SJSA1 (cell line): Measurements from ENCODE around the gene KMO. TPM values are rescaled to one million over a fixed set of nuclear protein-coding genes. Genes with fewer than 3 reads are reported as not detected.

Experiments
- DNase-seq, 2 experiments: peaks; one replicate each; pipeline ENCODE4 v3.0.0-alpha.2; 2015 to 2020; ENCODE audit warnings: low spot score in 2 of 2, low read depth in 1 of 2
- H3K27ac ChIP-seq: fragments of 250-450 bp; sonication (Bioruptor Pico); 2 replicates; pipeline ENCODE4 v1.5.1; 2020; ENCODE audit warnings: mild to moderate bottlenecking, moderate library complexity
- H3K27me3 ChIP-seq: fragments of 250-450 bp; sonication (Bioruptor Pico); replicated peaks from 2 replicates; pipeline ENCODE4 v1.5.1; 2020; ENCODE audit warnings: mild to moderate bottlenecking, moderate library complexity
- H3K36me3 ChIP-seq: fragments of 250-450 bp; sonication (Bioruptor Pico); 2 replicates; pipeline ENCODE4 v1.5.1; 2020; ENCODE audit warnings: mild to moderate bottlenecking
- H3K4me1 ChIP-seq: fragments of 250-450 bp; sonication (Bioruptor Pico); replicated peaks from 2 replicates; pipeline ENCODE4 v1.6.1; 2021; ENCODE audit warnings: mild to moderate bottlenecking
- H3K4me3 ChIP-seq: fragments of 250-450 bp; sonication (Bioruptor Pico); 2 replicates; pipeline ENCODE4 v1.5.1; 2020; ENCODE audit warnings: mild to moderate bottlenecking
- H3K9me3 ChIP-seq: fragments of 250-450 bp; sonication (Bioruptor Pico); replicated peaks from 2 replicates; pipeline ENCODE4 v1.5.1; 2020; ENCODE audit warnings: mild to moderate bottlenecking
- total RNA-seq: library from RNA; depleted of rRNA; stranded (reverse); fragments of >200 nt; shearing (Covaris generic); gene quantifications from 2 replicates; pipeline ENCODE4 v1.2.3, GENCODE V29; 2014

The KMO gene
- total RNA-seq, 1 experiment from 2014 or later: 0.08 TPM

DNA sequence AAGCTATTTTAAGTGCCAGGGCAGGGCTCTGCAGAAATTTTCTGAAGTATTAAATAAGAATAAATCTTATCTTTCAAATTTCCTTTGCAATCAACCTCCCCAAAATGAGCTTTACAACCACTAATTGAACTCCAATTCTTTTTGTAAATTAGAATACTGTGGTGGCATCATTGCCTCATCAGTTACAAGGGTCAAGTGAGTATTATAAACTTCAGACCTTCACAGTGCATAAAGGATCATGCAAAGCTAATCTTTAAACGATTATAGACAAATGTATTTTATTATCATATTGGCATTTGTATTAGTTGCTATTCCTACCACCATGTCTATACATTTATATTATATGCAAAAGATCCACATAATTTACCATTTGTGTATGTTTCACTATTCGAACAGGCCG is 100.8 kb downstream of the KMO start:
- no peak for DNase-seq

DNA sequence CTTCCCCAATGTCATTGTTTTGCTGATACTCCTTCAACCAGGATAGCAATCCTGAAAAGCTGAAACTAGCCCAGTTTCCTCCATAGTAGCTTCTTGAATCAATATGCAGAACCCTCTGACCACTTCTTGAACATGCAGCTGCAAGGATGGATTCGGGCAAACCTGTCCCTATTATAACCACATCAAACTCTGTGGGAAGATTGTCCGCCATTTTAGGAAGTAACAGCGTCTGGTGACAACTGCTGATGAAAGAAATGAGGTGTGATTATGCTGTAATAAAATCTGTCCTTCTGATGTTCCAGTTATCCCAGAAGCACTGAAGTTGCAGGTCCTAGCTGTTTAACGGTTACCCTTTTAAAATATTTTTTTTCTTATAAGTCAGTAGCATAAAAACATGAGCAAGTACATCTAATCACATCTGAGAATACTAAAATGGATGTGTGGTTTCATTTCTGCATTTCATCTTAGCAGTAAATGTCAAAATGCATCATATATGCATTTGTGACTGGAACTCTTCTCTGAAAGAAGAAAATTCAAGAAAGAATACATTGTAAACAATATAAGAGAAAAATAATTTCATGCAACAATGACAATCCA is 103.5 kb downstream of the KMO start:
- no peak overlapping the region for H3K27ac ChIP-seq
- peaks cover 31% of the 10 kb centered on the region for H3K4me1 ChIP-seq
- DNase-seq: no peak
- H3K4me3 ChIP-seq: no peak overlapping the region
- peaks cover 78% of the 10 kb centered on the region for H3K36me3 ChIP-seq
- H3K27me3 ChIP-seq: no peaks in the 10 kb centered on the region
- peaks cover 3% of the 10 kb centered on the region; the same call in 1 of the 2 replicates for H3K9me3 ChIP-seq

More for the DNA sequence above, 100.8 kb downstream of the KMO start:
- Histone ChIP-seq H3K9me3 (no peaks in the 10 kb centered on the region), H3K27ac (no peak overlapping the region), H3K4me3 (no peak overlapping the region), H3K36me3 (peaks cover 67% of the 10 kb centered on the region), H3K27me3 (no peaks in the 10 kb centered on the region), H3K4me1 (peaks cover 18% of the 10 kb centered on the region)

DNA sequence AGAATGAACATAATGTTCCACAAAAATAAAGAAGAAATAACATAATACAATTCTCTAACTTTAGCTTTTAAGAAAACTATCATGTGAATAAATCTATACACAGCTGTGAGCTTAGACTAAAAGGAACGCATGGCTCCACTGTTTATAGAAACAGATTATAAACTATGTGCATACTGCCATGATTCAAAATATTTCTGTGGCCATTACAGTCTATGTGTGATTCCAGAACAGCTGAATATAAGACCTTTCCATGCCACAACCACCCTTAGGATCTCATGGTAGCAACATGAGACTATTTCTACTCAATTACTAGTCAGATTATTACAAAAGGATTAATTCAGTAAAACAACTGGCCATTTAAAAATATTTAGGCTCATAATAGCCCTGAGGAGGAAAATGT is 104.1 kb downstream of the KMO start:
- no peak for DNase-seq
- Histone ChIP-seq H3K27me3 (no peaks in the 10 kb centered on the region), H3K9me3 (peaks cover 3% of the 10 kb centered on the region; the same call in 1 of the 2 replicates), H3K4me1 (peaks cover 38% of the 10 kb centered on the region), H3K27ac (no peak overlapping the region), H3K4me3 (no peak overlapping the region), H3K36me3 (peaks cover 78% of the 10 kb centered on the region)

DNA sequence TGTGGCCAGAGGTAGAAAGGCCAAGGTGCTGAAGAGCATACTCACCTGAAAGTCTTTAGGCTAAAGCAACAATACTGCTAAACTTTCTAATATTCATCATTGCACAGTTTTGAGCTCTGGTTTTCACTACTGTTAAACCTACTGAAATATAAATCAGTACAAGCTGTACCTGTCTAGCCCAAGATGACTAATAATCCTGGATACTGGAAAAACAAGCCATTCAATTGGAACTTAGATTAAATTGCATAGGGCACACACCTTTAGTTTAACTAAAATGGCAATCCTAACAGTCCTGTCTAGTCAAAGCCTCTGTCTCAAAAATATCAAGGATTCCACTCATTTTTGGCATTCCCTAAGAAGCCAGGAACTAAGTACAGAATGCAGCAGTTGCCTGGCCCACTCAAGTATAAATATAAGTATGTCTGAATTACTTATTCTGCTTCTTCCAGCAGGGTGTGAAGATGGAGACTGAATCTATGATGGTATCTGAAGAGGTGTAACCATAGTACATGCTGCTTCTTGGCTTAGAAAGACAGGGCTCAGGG is 104.9 kb downstream of the KMO start:
- Histone ChIP-seq H3K4me1 (peaks cover 45% of the 10 kb centered on the region), H3K36me3 (peaks cover 70% of the 10 kb centered on the region), H3K27ac (no peak overlapping the region), H3K4me3 (no peak overlapping the region), H3K27me3 (no peaks in the 10 kb centered on the region), H3K9me3 (peaks cover 3% of the 10 kb centered on the region; the same call in 1 of the 2 replicates)
- no peak for DNase-seq

DNA sequence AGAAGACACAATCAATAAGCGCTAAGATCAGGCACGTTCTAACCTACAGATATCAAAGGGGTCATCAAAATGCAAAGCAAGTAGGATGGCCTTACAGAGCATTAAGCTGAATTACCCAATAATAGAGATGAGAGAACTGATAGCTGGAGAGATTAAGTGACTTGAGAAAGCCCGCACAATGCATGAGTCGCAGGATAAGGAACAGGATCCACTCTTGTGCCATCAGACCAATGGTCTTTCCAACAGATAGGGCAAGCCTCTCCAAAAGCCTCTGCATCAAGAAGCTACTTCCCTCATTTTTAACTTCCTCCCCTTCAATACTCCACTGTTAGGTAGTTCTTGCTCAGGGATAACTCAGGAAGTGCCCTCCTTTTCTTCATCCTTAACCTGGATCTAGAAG is 105.4 kb downstream of the KMO start:
- DNase-seq: no peak
- Histone ChIP-seq H3K36me3 (peaks cover 65% of the 10 kb centered on the region), H3K4me3 (no peak overlapping the region), H3K4me1 (peaks cover 49% of the 10 kb centered on the region), H3K9me3 (peaks cover 3% of the 10 kb centered on the region; the same call in 1 of the 2 replicates), H3K27ac (no peak overlapping the region), H3K27me3 (no peaks in the 10 kb centered on the region)

DNA sequence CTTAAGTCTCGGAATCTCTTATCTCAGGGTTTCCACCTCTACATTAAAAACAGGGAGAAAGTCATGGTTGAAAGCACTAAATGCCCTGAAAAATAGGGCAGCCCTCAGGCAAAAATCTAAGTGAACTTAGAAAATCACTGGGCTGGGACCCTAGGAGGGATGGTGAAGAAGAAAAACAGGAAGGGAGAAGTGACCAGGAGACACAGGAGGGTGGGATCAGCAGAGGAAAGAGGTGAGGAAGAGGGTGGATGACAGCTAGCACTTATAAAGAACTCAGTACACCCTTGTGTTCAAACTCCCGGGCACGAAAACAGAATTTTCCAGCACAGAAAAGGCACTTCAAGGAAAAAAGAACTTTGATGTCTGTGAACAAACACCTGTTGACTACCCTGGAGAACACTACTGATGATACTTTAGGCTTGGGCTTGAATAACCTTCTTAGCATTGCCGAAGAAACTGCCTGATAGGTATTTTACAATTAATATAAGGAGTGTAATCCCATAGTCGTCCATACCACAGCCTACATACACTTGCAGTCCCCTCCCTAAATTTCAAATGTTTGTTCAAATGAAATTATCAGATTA is 106.0 kb downstream of the KMO start:
- Histone ChIP-seq H3K4me1 (peaks cover 51% of the 10 kb centered on the region), H3K9me3 (peaks cover 3% of the 10 kb centered on the region; the same call in 1 of the 2 replicates), H3K27me3 (no peaks in the 10 kb centered on the region), H3K27ac (no peak overlapping the region), H3K36me3 (peaks cover 59% of the 10 kb centered on the region), H3K4me3 (peak overlapping the region; percentile 98)
- no peak for DNase-seq

DNA sequence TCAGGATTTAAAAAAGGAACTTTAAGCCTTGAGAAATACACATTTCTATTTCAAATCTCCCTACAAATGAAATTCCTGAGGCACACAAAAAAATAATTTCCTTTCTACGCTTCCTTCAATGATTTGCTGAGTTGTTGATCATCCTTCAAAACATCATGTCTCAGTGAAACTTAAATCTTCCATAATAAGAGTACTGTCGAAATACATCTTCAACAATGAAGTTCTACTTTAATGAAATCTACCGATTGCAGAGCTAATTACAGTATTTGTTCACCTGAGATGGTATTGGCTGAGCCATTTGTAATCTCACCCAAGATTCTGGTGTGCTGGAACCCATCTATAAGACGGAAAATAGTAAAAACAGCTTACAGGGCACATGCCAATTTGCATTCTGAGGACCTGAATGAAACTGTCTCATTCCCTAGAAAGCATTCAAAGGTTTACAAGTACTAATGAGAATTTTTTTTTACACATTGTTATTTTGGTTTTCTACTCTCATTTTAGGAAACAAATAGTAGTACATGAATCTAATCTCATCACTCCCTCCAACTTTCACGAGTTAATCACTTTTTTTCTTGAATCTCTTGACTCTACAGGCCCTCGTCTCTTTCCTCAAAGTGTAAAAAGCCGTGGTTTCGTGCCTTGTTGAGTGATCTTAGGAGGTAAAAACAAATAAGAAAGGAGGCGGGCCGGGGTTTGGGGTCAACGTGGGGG is 106.9 kb downstream of the KMO start:
- peaks cover 51% of the 10 kb centered on the region for H3K4me1 ChIP-seq
- no peaks in the 10 kb centered on the region for H3K27me3 ChIP-seq
- H3K9me3 ChIP-seq: peaks cover 3% of the 10 kb centered on the region; the same call in 1 of the 2 replicates
- peak in 1 of 2 experiments; percentile 37 for DNase-seq
- H3K4me3 ChIP-seq: peak overlapping the region; percentile 98
- peaks cover 51% of the 10 kb centered on the region for H3K36me3 ChIP-seq
- H3K27ac ChIP-seq: peak overlapping the region; percentile 90

DNA sequence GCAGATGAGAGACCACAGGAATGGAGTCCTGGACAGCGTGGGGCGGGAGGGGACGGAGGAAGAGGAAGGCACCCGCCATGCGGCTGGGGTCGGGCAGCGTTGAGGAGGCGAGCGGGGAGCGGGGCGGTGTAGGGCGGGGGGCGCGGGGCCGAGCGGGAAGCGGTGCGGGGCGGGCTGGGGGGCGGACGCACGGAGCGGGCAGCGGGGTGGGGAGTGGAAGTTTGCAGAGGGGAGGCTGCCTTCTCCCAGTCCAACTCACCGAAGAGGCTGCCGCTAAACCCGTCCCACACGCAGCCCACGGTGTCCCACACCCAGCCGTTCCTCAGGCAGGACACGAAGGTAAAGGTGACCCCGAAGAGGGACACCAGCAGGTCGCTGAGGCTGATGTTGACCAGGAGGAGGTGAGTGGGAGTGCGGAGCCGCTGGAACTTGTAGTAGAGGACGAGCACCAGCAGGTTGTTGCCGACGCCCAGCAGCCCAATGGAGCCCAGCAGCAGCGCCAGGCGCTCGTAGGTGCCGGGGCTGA is 107.5 kb downstream of the KMO start:
- DNase-seq: peak; percentile 70 to 78

DNA sequence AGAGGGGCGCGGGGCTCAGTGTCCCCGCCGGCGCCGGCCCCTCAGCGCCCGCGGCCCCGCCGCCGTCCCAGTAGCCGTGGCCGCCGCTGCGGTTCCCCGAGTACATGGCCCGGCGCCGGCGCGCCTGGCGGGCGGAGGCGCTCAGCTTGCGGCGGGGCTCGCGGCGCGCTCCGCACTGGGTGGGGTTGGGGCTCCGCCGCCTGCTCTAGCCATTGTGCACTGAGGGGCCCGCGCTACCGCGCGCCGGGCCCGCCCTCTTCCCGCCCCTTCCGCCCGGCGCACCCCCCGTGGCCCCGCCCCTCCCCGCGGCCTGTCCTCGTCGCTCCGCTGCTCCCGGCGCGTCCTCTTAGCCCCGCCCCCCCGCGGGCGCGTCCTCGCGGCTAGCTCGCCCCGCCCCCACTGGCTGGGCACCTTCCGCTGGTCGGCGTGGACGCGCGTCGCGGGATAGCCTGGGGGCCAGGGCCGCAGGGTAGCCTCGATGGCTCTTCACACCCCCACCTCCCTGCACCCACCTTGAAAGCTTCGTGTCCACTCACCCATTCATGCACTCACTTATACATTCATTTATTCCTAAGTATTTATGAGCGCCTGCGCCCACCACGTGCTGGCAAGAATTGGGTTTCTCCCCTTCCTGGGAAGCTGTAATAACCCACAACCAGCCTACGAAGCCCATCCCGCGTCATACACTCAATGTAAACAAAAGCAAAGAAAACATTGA is 108.1 kb downstream of the KMO start, which contains the start of the genes CHML and OPN3:
CHML (minus strand) TSS at position 221 of the 718 bp plus-strand sequence. CDS start 4,603 bp downstream, outside the sequence.
OPN3 (minus strand) TSS at position 221 of the 718 bp plus-strand sequence; CDS start at position 106, 115 bp downstream.
- H3K4me1 ChIP-seq: peaks cover 51% of the 10 kb centered on the region
- H3K36me3 ChIP-seq: peaks cover 38% of the 10 kb centered on the region
- H3K9me3 ChIP-seq: peaks cover 3% of the 10 kb centered on the region; the same call in 1 of the 2 replicates
- peak within 1 kb of the TSS; percentile 98 for H3K4me3 ChIP-seq
- DNase-seq: peak; percentile 61 to 95
- no peaks in the 10 kb centered on the region for H3K27me3 ChIP-seq
- H3K27ac ChIP-seq: peak within 1 kb of the TSS; percentile 90

More for the DNA sequence above, 107.5 kb downstream of the KMO start:
- Histone ChIP-seq H3K27me3 (no peaks in the 10 kb centered on the region), H3K4me3 (peak overlapping the region; percentile 98), H3K27ac (peak overlapping the region; percentile 90), H3K36me3 (peaks cover 44% of the 10 kb centered on the region), H3K4me1 (peaks cover 51% of the 10 kb centered on the region), H3K9me3 (peaks cover 3% of the 10 kb centered on the region; the same call in 1 of the 2 replicates)

DNA sequence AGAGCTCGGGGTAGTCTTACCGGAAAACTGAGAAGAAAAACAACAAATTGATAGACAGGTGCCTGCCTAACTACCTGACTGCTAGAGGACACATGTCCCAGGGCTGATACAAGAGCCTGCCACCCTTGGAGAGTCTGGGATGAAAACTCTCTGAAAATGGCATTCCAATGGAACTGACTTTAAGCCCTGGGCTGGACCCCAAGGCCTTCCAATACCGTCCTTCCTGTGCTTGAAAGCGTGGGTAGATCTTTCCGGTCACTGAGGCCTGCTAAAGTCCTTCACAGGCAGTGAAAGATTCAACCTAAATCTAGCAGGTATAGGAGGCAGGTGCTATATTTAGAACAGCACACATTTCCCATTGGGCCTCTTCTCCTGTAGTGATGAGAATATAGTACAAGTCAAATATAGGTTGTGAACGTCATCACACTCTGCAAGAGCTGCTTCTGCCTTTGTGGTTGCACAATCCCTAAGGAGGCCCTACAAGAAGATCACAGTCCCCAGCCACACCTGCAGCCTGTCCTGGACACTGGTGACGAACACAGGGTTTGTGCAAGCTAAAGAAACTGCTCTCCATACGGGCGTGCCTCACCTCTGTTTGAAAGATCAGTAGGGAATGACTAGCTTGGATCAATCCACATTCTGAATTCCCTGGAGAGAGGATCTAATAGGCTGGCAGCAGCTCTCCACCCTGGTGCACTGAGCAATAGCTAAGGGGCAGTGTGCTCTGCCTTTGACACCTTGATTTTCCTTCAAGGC is 108.9 kb downstream of the KMO start:
- H3K4me3 ChIP-seq: peak overlapping the region; percentile 98; the same call in 1 of the 2 replicates
- no peak for DNase-seq
- H3K4me1 ChIP-seq: peaks cover 49% of the 10 kb centered on the region
- H3K27ac ChIP-seq: peak overlapping the region; percentile 85
- no peaks in the 10 kb centered on the region for H3K27me3 ChIP-seq
- peaks cover 3% of the 10 kb centered on the region; the same call in 1 of the 2 replicates for H3K9me3 ChIP-seq
- H3K36me3 ChIP-seq: peaks cover 31% of the 10 kb centered on the region

DNA sequence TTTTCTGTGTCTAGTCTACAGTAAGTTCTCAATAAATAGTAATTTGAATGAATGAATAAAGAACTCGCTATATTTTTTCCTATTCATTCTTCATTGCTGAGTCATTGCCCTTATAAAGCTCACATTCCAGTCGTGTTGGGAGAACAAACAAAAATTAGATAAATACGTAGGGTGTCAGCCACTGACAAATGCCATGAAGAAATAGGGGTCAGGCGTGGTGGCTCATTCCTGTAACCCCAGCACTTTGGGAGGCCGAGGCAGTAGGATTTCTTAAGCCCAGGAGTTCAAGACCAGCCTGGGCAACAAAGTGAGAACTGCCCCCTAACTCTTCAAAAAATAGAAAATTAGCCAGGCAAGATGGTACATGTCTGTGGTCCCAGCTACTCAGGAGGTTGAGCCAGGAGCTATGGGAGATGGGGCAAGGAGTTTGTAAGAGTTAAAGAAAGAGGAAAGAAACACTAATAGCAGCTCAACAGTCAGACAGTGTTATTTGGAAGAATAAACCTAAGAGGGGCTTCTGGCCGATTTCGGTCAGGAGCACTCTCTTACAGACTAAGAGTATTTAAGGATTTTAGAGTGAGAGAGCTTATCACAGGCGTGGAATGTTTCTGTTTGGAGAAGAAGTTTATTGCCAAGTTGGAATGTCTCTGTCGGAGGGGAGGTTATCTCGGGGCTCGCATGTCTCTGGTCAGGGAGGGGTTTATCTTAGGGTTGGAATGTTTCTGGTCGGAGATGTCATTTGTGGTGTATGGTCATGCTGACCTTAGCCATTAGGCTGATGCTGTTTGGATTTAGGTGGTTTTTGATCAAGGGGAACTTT is 109.8 kb downstream of the KMO start:
- Histone ChIP-seq H3K27ac (peak overlapping the region; percentile 85), H3K27me3 (no peaks in the 10 kb centered on the region), H3K4me3 (no peak overlapping the region), H3K4me1 (peaks cover 43% of the 10 kb centered on the region), H3K36me3 (peaks cover 22% of the 10 kb centered on the region), H3K9me3 (peaks cover 3% of the 10 kb centered on the region; the same call in 1 of the 2 replicates)
- DNase-seq: peak; percentile 77 to 83

DNA sequence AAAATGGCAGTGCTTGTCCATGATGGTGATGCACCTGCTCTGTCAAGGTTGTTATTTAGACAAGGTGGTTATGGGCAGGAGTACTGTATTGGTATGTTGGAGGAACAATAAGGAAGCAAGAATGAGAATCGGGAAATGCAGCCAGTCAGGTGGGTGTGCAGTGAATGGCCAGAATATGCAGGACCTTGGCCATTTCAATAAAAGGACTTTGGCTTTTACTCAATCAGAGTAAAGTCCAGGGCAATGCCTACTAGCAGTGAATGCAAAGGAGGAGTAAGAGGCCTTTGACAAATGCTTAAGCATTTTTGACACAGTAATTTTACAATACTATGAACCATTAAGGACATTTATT is 110.4 kb downstream of the KMO start:
- no peaks in the 10 kb centered on the region for H3K27me3 ChIP-seq
- H3K4me3 ChIP-seq: no peak overlapping the region
- peak overlapping the region; percentile 85 for H3K27ac ChIP-seq
- DNase-seq: no peak
- H3K4me1 ChIP-seq: peaks cover 39% of the 10 kb centered on the region
- peaks cover 3% of the 10 kb centered on the region; the same call in 1 of the 2 replicates for H3K9me3 ChIP-seq
- H3K36me3 ChIP-seq: peaks cover 16% of the 10 kb centered on the region
